Measurements from ENCODE around the gene BCL11B. TPM values are rescaled to one million over a fixed set of nuclear protein-coding genes. Genes with fewer than 3 reads are reported as not detected.

BCL11B gene
- total and polyA plus RNA-seq, 10 of the 15 experiments (the other 5 are each of a cell fraction or from before 2014, with no cell fraction given), result 0.38 to 5.5 (median 1.3) TPM

GRCh38 chr14:99268810-99269707 is 2.9 kb downstream of the BCL11B start:
- no peak overlapping the region for H3K4me2 ChIP-seq (ENCODE audit: control insufficient read depth, insufficient read depth)
- RAD21 ChIA-PET (ENCODE audit: unreplicated experiment), result interaction anchor here (0.9 to 10.2 kb wide), 5 partner anchors 18 to 1131 kb away, joined by 3 to 91 read pairs (median 9); no protein-coding TSS in a partner anchor
- WGBS (ENCODE audit: insufficient coverage, insufficient replicate concordance, low lambda C conversion rate, missing lambda C conversion rate), result 10% methylated on average over 19 of the region's 19 CpGs
- BruUV-seq (replicated peaks), result no TSS peak
- no peaks in the 10 kb centered on the region for H4K20me1 ChIP-seq (ENCODE audit: control insufficient read depth, insufficient read depth)
- ATAC-seq, result no peak
- H3K27me3 ChIP-seq (replicated peaks in 1 of 2; ENCODE audit: control insufficient read depth in 2 of 2, insufficient read depth in 2 of 2, low read length in 1 of 2), result peaks cover 12 to 27% of the 10 kb centered on the region in 2 experiments
- H3K36me3 ChIP-seq (ENCODE audit: control insufficient read depth in 2 of 2, insufficient read depth in 2 of 2, low read length in 1 of 2), result no peaks in the 10 kb centered on the region
- FAIRE-seq, result no peak
- H3K79me2 ChIP-seq (ENCODE audit: control insufficient read depth, insufficient read depth, low read length), result no peaks in the 10 kb centered on the region
- SMC1A ChIA-PET (ENCODE audit: uncharacterized antibody, unreplicated experiment), result interaction anchor here (0.6 to 6.2 kb wide), 6 partner anchors 18 to 1966 kb away, joined by 3 to 63 read pairs (median 4); no protein-coding TSS in a partner anchor
- intact Hi-C loops (cut with micrococcal nuclease; ENCODE audit: unreplicated experiment) (loop anchor here (10.0 kb wide), 2 partner anchors 1074 to 1554 kb away; no protein-coding TSS in a partner anchor), in situ Hi-C loops (cut with MboI) (loop anchor here (10.0 to 25.0 kb wide), 2 partner anchors 1132 to 1564 kb away; no protein-coding TSS in a partner anchor)
- no peak overlapping the region for H3K4me3 ChIP-seq
- no peak overlapping the region for H2AFZ ChIP-seq (ENCODE audit: control insufficient read depth, low read depth, low read length)
- H3K4me1 ChIP-seq (ENCODE audit: control insufficient read depth, insufficient read depth, low read length), result peaks cover 10% of the 10 kb centered on the region
- CTCF ChIA-PET, result interaction anchor here (0.7 to 8.4 kb wide), 7 partner anchors 8 to 1291 kb away, joined by 3 to 83 read pairs (median 3); no protein-coding TSS in a partner anchor
- POLR2A ChIA-PET, result interaction anchor here (0.6 to 0.7 kb wide), 3 partner anchors 23 to 1868 kb away, joined by 3 to 6 read pairs (median 4); no protein-coding TSS in a partner anchor
- no peak overlapping the region for H3K27ac ChIP-seq (ENCODE audit: control insufficient read depth, insufficient read depth)
- DNase-seq (ENCODE audit: low read depth, low spot score), result no peak
- H3K9me3 ChIP-seq (replicated peaks; ENCODE audit: control insufficient read depth, insufficient read depth, low read length), result no peaks in the 10 kb centered on the region
- no peak overlapping the region for H3K9ac ChIP-seq (ENCODE audit: control insufficient read depth, insufficient read depth, low read length)
- TF ChIP-seq MXI1 (IDR thresholded peaks at IDR 0.05; ENCODE audit: low read depth, low read length), result no peak
- TF ChIP-seq, protein P1, sequence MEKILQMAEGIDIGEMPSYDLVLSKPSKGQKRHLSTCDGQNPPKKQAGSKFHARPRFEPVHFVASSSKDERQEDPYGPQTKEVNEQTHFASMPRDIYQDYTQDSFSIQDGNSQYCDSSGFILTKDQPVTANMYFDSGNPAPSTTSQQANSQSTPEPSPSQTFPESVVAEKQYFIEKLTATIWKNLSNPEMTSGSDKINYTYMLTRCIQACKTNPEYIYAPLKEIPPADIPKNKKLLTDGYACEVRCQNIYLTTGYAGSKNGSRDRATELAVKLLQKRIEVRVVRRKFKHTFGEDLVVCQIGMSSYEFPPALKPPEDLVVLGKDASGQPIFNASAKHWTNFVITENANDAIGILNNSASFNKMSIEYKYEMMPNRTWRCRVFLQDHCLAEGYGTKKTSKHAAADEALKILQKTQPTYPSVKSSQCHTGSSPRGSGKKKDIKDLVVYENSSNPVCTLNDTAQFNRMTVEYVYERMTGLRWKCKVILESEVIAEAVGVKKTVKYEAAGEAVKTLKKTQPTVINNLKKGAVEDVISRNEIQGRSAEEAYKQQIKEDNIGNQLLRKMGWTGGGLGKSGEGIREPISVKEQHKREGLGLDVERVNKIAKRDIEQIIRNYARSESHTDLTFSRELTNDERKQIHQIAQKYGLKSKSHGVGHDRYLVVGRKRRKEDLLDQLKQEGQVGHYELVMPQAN (conservative IDR thresholded peaks at IDR 0.05), result no peak
- TF ChIP-seq NFXL1 (IDR thresholded peaks at IDR 0.05; ENCODE audit: borderline replicate concordance), result no peak
- TF ChIP-seq PAX5 (IDR thresholded peaks at IDR 0.05; ENCODE audit: borderline replicate concordance, low read depth, low read length), result no peak
- TF ChIP-seq ATF7 (IDR thresholded peaks at IDR 0.05; ENCODE audit: low read depth), result no peak
- no peak for TF ChIP-seq ZNF24 (IDR thresholded peaks at IDR 0.05)
- no peak for TF ChIP-seq BMI1 (IDR thresholded peaks at IDR 0.05; ENCODE audit: borderline replicate concordance)
- TF ChIP-seq, protein P2, sequence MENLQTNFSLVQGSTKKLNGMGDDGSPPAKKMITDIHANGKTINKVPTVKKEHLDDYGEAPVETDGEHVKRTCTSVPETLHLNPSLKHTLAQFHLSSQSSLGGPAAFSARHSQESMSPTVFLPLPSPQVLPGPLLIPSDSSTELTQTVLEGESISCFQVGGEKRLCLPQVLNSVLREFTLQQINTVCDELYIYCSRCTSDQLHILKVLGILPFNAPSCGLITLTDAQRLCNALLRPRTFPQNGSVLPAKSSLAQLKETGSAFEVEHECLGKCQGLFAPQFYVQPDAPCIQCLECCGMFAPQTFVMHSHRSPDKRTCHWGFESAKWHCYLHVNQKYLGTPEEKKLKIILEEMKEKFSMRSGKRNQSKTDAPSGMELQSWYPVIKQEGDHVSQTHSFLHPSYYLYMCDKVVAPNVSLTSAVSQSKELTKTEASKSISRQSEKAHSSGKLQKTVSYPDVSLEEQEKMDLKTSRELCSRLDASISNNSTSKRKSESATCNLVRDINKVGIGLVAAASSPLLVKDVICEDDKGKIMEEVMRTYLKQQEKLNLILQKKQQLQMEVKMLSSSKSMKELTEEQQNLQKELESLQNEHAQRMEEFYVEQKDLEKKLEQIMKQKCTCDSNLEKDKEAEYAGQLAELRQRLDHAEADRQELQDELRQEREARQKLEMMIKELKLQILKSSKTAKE (IDR thresholded peaks at IDR 0.05; ENCODE audit: low read depth, poor library complexity, severe bottlenecking), result no peak
- no peak for TF ChIP-seq CBX5 (IDR thresholded peaks at IDR 0.05; ENCODE audit: low read depth)
- no peak for TF ChIP-seq SMAD5 (IDR thresholded peaks at IDR 0.05; ENCODE audit: low read depth)
- TF ChIP-seq SPI1 (IDR thresholded peaks at IDR 0.05; ENCODE audit: borderline replicate concordance, insufficient read depth, low read depth, low read length), result no peak
- TF ChIP-seq PRDM15 (CRISPR knock-in tag; IDR thresholded peaks at IDR 0.05), result no peak
